ENCODE measurements around the gene RFFL. TPM values are rescaled to one million over a fixed set of nuclear protein-coding genes. Genes with fewer than 3 reads are reported as not detected.

The RFFL gene
- total and polyA plus RNA-seq, 3 donors from 2014 or later = 42.0 to 68.6 (median 46.3) TPM

DNA sequence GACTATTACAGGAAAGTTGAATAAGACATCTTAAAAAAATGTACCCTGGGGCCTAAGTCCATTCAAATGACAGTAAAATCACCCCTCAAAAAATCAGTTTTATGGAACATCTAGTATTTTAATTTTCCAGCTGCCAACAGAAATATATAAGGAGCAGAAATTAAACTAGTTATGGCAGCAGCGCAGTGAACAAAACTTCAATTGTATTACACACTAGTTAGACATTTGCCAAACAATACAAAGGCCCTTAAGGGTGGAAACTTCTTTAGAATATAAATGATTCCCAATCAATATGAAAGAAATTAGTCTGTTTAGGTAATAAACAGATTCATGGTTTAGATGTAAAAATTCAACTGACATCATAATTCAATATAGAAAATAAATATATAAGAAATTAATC lies 18.1 kb upstream of the RFFL start:
- peak overlapping the region in 1 of 2 donors; percentile 52 for H3K27ac ChIP-seq
- no peaks in the 10 kb centered on the region for H3K36me3 ChIP-seq (ENCODE audit: low read depth, missing control alignments)
- intact Hi-C loops (cut with DNase I; ENCODE audit: low total_unique reads) = no loop called here
- H3K27me3 ChIP-seq = no peaks in the 10 kb centered on the region
- TF ChIP-seq POLR2A (IDR thresholded peaks at IDR 0.05) = no peak
- TF ChIP-seq, protein P1, sequence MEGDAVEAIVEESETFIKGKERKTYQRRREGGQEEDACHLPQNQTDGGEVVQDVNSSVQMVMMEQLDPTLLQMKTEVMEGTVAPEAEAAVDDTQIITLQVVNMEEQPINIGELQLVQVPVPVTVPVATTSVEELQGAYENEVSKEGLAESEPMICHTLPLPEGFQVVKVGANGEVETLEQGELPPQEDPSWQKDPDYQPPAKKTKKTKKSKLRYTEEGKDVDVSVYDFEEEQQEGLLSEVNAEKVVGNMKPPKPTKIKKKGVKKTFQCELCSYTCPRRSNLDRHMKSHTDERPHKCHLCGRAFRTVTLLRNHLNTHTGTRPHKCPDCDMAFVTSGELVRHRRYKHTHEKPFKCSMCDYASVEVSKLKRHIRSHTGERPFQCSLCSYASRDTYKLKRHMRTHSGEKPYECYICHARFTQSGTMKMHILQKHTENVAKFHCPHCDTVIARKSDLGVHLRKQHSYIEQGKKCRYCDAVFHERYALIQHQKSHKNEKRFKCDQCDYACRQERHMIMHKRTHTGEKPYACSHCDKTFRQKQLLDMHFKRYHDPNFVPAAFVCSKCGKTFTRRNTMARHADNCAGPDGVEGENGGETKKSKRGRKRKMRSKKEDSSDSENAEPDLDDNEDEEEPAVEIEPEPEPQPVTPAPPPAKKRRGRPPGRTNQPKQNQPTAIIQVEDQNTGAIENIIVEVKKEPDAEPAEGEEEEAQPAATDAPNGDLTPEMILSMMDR (IDR thresholded peaks at IDR 0.05) = no peak
- no peak for DNase-seq
- no peak overlapping the region for H3K4me3 ChIP-seq
- H3K4me1 ChIP-seq = peaks cover 13% of the 10 kb centered on the region
- H3K9me3 ChIP-seq = no peaks in the 10 kb centered on the region
- 89% methylated on average over 1 of the region's 1 CpG for WGBS, 2 donors

DNA sequence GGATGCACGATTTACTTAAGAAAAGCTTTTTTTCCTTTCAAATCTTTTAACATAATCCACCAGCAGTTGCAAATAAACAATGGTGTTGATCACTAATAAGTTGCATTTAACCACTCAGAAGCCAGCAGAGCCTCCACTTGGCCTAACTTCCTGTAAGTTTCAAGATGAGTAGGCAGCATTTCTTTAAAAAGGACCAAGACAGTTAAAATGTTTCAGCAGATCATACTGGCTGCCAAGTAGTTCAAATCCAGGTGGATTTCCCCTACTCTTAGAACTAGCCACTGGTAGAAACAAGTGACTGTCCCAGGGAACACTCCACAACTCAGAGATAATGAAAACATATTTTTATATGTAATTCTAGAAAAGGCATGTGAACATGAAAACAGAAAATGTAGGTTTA lies 17.0 kb upstream of the RFFL start:
- WGBS, 2 donors = 40 to 44% methylated on average over 1 of the region's 1 CpG

DNA sequence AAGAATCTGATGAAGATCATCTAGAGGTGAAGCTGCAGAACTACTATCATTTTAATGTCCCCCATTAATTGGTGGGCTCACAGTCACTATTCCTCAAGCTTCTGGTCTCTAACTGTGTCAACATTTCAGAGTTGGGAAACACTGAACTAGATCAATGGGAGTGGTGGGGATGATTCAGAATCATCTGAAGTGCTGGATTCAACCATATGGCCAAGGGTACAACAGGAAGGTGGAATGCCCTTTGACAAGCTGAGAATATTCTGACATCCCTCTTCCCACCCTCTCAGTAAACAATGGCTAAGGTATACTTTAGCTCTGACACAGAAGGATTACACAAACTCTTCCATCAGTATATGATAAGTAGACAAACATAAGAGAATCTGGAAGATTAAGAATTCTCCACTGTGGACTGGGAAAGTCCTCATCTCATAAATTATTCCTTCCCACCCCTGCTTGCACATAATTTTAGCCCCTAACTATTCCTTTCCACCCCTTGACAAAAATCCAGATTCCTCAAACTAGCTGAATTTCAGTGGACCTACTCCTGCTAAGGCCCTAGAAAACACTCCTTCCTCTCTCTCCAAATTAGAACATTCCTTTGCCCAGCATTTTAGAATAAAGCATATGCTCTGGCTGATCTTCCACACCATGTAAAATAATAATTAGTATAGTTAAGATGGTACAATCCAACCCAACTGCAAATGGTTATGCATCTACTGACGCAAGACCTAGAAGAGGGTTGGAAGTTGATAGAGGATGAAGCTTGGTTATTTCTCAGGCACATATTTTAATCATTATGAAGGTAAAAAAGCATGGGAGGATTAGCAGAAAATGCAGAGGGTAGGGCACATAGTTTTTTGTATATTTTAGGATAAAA lies 16.3 kb upstream of the RFFL start:
- Histone ChIP-seq H3K4me1 (peaks cover 13% of the 10 kb centered on the region), H3K9me3 (no peaks in the 10 kb centered on the region), H3K27me3 (no peaks in the 10 kb centered on the region), H3K27ac (no peak overlapping the region), H3K4me3 (no peak overlapping the region), H3K36me3 (ENCODE audit: low read depth, missing control alignments) (no peaks in the 10 kb centered on the region)
- intact Hi-C loops (cut with DNase I; ENCODE audit: low total_unique reads) = no loop called here
- no peak for TF ChIP-seq POLR2A (IDR thresholded peaks at IDR 0.05)
- TF ChIP-seq, protein P1 (IDR thresholded peaks at IDR 0.05) = no peak
- 94 to 96% methylated on average over 1 of the region's 1 CpG for WGBS, 2 donors
- no peak for DNase-seq

More for the DNA sequence above, 17.0 kb upstream of the RFFL start:
- peaks cover 13% of the 10 kb centered on the region for H3K4me1 ChIP-seq
- no peaks in the 10 kb centered on the region for H3K27me3 ChIP-seq
- no peak overlapping the region for H3K27ac ChIP-seq
- intact Hi-C loops (cut with DNase I; ENCODE audit: low total_unique reads) = no loop called here
- H3K4me3 ChIP-seq = no peak overlapping the region
- TF ChIP-seq, protein P1 (IDR thresholded peaks at IDR 0.05) = no peak
- DNase-seq = no peak
- H3K9me3 ChIP-seq = no peaks in the 10 kb centered on the region
- no peaks in the 10 kb centered on the region for H3K36me3 ChIP-seq (ENCODE audit: low read depth, missing control alignments)

DNA sequence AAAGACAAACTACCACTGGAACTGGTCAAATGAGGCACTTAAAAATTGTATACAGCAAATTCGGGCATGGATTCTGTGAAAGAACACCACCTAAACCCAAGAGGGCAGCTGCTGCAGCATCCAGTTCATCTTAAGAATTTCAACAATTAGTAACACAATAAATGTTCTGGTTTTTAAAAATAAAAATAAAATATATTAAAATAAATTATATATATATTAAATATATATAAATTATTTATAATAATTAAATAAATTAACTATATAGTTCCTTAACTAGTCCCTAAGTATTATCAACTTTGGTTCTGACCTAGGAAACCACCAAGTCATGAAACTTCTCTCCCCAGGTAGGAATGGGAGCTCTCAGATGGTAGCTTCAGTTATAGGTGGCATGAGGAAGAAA lies 13.4 kb upstream of the RFFL start:
- TF ChIP-seq, protein P1 (IDR thresholded peaks at IDR 0.05) = no peak
- no peak for TF ChIP-seq POLR2A (IDR thresholded peaks at IDR 0.05)
- no peaks in the 10 kb centered on the region for H3K36me3 ChIP-seq (ENCODE audit: low read depth, missing control alignments)
- intact Hi-C loops (cut with DNase I; ENCODE audit: low total_unique reads) = no loop called here
- H3K27ac ChIP-seq = no peak overlapping the region
- H3K4me3 ChIP-seq = no peak overlapping the region
- H3K27me3 ChIP-seq = no peaks in the 10 kb centered on the region
- H3K4me1 ChIP-seq = peaks cover 10% of the 10 kb centered on the region
- WGBS, 2 donors = 88 to 100% methylated on average over 1 of the region's 1 CpG
- H3K9me3 ChIP-seq = no peaks in the 10 kb centered on the region
- DNase-seq = no peak
